H1 (cell line): Measurements from ENCODE around the gene ARHGAP26. TPM values are rescaled to one million over a fixed set of nuclear protein-coding genes. Genes with fewer than 3 reads are reported as not detected.

ENCODE experiments used
- CREB1 ChIP-seq: IDR thresholded peaks from 2 replicates; pipeline ENCODE4 v1.6.1; 2012; ENCODE audit warnings: inconsistent platforms
- E2F6 ChIP-seq: IDR thresholded peaks from 2 replicates; pipeline ENCODE4 v1.6.1; 2012; ENCODE audit warnings: inconsistent platforms
- GABPA ChIP-seq: IDR thresholded peaks from 2 replicates; pipeline ENCODE4 v1.6.1; 2011; ENCODE audit warnings: mild to moderate bottlenecking, low read length, moderate library complexity, borderline replicate concordance; ENCODE audit not compliant: insufficient read depth
- JUN ChIP-seq: IDR thresholded peaks from 2 replicates; pipeline ENCODE4 v1.6.1; 2011; ENCODE audit warnings: low read depth, mild to moderate bottlenecking, improper control_type of control experiment, low read length
- SIX5 ChIP-seq: IDR thresholded peaks from 2 replicates; pipeline ENCODE4 v1.6.1; 2011; ENCODE audit warnings: mild to moderate bottlenecking, low read depth, low read length
- TEAD4 ChIP-seq: IDR thresholded peaks from 2 replicates; pipeline ENCODE4 v1.6.1; 2012; ENCODE audit warnings: low read depth, low read length, inconsistent platforms, mixed read lengths
- ZNF274 ChIP-seq: IDR thresholded peaks from 2 replicates; pipeline ENCODE4 v1.7.0; 2012; ENCODE audit warnings: low read length, borderline replicate concordance; ENCODE audit errors: extremely low read depth
- polyA plus RNA-seq, 7 experiments: library from polyadenylated mRNA; depleted of rRNA in 3 of 7; stranded (reverse) in 5 of 7; unstranded in 2 of 7; fragments of >200 nt in 5 of 7; fragments of 200-250 nt in 2 of 7; gene quantifications; 1 replicate in 5 of 7; 2 replicates in 1 of 7; 4 replicates in 1 of 7; pipeline versions ENCODE4 v1.2.1 to v1.2.3, GENCODE V29; 2011 to 2013; ENCODE audit warnings: missing spikeins in 2 of 7, mixed read lengths in 2 of 7
- total RNA-seq: library from RNA; stranded (reverse); fragmentation: NEBNext Ultra II Directional; extraction: Animal tissue kit (Norgen Biotek cat#: 25700); gene quantifications from 2 replicates; pipeline ENCODE4 v1.2.1, GENCODE V29; 2021
- TF ChIP-seq, protein P1 (sequence below): fragments of 300-600 bp; sonication (generic); IDR thresholded peaks from 2 replicates; pipeline ENCODE4 v1.7.1; 2012; ENCODE audit warnings: low read length, moderate library complexity, mild to moderate bottlenecking, inconsistent platforms; ENCODE audit not compliant: insufficient replicate concordance

Gene ARHGAP26
- total and polyA plus RNA-seq, 2 of the 8 experiments (the other 6 are each of a cell fraction or from before 2014, with no cell fraction given) = 7.1 to 24.8 TPM

- TF ChIP-seq, protein P1, sequence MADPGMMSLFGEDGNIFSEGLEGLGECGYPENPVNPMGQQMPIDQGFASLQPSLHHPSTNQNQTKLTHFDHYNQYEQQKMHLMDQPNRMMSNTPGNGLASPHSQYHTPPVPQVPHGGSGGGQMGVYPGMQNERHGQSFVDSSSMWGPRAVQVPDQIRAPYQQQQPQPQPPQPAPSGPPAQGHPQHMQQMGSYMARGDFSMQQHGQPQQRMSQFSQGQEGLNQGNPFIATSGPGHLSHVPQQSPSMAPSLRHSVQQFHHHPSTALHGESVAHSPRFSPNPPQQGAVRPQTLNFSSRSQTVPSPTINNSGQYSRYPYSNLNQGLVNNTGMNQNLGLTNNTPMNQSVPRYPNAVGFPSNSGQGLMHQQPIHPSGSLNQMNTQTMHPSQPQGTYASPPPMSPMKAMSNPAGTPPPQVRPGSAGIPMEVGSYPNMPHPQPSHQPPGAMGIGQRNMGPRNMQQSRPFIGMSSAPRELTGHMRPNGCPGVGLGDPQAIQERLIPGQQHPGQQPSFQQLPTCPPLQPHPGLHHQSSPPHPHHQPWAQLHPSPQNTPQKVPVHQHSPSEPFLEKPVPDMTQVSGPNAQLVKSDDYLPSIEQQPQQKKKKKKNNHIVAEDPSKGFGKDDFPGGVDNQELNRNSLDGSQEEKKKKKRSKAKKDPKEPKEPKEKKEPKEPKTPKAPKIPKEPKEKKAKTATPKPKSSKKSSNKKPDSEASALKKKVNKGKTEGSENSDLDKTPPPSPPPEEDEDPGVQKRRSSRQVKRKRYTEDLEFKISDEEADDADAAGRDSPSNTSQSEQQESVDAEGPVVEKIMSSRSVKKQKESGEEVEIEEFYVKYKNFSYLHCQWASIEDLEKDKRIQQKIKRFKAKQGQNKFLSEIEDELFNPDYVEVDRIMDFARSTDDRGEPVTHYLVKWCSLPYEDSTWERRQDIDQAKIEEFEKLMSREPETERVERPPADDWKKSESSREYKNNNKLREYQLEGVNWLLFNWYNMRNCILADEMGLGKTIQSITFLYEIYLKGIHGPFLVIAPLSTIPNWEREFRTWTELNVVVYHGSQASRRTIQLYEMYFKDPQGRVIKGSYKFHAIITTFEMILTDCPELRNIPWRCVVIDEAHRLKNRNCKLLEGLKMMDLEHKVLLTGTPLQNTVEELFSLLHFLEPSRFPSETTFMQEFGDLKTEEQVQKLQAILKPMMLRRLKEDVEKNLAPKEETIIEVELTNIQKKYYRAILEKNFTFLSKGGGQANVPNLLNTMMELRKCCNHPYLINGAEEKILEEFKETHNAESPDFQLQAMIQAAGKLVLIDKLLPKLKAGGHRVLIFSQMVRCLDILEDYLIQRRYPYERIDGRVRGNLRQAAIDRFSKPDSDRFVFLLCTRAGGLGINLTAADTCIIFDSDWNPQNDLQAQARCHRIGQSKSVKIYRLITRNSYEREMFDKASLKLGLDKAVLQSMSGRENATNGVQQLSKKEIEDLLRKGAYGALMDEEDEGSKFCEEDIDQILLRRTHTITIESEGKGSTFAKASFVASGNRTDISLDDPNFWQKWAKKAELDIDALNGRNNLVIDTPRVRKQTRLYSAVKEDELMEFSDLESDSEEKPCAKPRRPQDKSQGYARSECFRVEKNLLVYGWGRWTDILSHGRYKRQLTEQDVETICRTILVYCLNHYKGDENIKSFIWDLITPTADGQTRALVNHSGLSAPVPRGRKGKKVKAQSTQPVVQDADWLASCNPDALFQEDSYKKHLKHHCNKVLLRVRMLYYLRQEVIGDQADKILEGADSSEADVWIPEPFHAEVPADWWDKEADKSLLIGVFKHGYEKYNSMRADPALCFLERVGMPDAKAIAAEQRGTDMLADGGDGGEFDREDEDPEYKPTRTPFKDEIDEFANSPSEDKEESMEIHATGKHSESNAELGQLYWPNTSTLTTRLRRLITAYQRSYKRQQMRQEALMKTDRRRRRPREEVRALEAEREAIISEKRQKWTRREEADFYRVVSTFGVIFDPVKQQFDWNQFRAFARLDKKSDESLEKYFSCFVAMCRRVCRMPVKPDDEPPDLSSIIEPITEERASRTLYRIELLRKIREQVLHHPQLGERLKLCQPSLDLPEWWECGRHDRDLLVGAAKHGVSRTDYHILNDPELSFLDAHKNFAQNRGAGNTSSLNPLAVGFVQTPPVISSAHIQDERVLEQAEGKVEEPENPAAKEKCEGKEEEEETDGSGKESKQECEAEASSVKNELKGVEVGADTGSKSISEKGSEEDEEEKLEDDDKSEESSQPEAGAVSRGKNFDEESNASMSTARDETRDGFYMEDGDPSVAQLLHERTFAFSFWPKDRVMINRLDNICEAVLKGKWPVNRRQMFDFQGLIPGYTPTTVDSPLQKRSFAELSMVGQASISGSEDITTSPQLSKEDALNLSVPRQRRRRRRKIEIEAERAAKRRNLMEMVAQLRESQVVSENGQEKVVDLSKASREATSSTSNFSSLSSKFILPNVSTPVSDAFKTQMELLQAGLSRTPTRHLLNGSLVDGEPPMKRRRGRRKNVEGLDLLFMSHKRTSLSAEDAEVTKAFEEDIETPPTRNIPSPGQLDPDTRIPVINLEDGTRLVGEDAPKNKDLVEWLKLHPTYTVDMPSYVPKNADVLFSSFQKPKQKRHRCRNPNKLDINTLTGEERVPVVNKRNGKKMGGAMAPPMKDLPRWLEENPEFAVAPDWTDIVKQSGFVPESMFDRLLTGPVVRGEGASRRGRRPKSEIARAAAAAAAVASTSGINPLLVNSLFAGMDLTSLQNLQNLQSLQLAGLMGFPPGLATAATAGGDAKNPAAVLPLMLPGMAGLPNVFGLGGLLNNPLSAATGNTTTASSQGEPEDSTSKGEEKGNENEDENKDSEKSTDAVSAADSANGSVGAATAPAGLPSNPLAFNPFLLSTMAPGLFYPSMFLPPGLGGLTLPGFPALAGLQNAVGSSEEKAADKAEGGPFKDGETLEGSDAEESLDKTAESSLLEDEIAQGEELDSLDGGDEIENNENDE = no peak
- no peak for TF ChIP-seq E2F6
- TF ChIP-seq JUN = no peak
- no peak for TF ChIP-seq ZNF274
- no peak for TF ChIP-seq SIX5
- no peak for TF ChIP-seq CREB1
- TF ChIP-seq TEAD4 = no peak
- no peak for TF ChIP-seq GABPA
These were observed 456.2 kb downstream of the ARHGAP26 start (continued) for GRCh38 chr5:143226361-143226760.
